NCI-H510A (cell line): Measurements from ENCODE around the gene FGF3.
"Not testable (repeated sequence)": the region's sequence is repeated elsewhere in the genome, so short reads cannot be mapped to it uniquely, and the experiment has no call there.

Experiments
- DNase-seq: peaks from one replicate; lab custom pipeline; 2025; lab: John Stamatoyannopoulos, UW

Gene FGF3

GRCh38 chr11:69765498-69765995 is 53.7 kb downstream of the FGF3 start:
- no peak for DNase-seq

GRCh38 chr11:69764918-69765317 is 54.3 kb downstream of the FGF3 start:
- DNase-seq, result not testable (repeated sequence)

GRCh38 chr11:69760319-69760718 is 58.9 kb downstream of the FGF3 start:
- DNase-seq, result no peak
